ENCODE results near the gene SKAP2. TPM values are rescaled to one million over a fixed set of nuclear protein-coding genes. Genes with fewer than 3 reads are reported as not detected.

SKAP2 gene
- polyA plus RNA-seq, 1 experiment = 2.7 TPM

DNA sequence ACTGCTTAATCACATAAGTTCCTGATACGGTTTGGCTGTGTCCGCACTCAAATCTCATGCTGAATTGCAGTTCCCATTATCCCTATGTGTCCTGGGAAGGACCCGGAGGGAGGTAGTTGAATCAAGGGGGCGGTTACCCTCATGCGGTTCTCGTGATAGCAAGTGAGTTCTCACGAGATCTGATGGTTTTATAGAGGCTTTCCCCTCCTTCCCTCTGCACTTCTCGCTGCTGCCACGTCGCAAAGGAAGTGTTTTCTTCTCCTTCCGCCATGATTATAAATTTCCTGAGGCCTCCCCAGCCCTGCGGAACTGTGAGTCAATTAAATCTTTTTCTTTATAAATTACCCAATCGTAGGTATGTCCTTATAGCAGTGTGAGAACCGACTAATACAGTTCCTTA is 226.2 kb downstream of the SKAP2 start:
- ChIA-PET CTCF (no interaction called here), POLR2A (no interaction called here)
- Histone ChIP-seq H3K4me3 (ENCODE audit: low read depth, low read length) (no peak overlapping the region), H3K36me3 (ENCODE audit: control insufficient read depth, insufficient read depth, low read length) (no peaks in the 10 kb centered on the region), H3K27me3 (ENCODE audit: control insufficient read depth, insufficient read depth, low read length) (no peaks in the 10 kb centered on the region)
- TF ChIP-seq, protein P1, sequence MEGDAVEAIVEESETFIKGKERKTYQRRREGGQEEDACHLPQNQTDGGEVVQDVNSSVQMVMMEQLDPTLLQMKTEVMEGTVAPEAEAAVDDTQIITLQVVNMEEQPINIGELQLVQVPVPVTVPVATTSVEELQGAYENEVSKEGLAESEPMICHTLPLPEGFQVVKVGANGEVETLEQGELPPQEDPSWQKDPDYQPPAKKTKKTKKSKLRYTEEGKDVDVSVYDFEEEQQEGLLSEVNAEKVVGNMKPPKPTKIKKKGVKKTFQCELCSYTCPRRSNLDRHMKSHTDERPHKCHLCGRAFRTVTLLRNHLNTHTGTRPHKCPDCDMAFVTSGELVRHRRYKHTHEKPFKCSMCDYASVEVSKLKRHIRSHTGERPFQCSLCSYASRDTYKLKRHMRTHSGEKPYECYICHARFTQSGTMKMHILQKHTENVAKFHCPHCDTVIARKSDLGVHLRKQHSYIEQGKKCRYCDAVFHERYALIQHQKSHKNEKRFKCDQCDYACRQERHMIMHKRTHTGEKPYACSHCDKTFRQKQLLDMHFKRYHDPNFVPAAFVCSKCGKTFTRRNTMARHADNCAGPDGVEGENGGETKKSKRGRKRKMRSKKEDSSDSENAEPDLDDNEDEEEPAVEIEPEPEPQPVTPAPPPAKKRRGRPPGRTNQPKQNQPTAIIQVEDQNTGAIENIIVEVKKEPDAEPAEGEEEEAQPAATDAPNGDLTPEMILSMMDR (IDR thresholded peaks at IDR 0.05; ENCODE audit: insufficient read depth, low read depth, low read length) = no peak
- no peak for DNase-seq (ENCODE audit: low read depth)

DNA sequence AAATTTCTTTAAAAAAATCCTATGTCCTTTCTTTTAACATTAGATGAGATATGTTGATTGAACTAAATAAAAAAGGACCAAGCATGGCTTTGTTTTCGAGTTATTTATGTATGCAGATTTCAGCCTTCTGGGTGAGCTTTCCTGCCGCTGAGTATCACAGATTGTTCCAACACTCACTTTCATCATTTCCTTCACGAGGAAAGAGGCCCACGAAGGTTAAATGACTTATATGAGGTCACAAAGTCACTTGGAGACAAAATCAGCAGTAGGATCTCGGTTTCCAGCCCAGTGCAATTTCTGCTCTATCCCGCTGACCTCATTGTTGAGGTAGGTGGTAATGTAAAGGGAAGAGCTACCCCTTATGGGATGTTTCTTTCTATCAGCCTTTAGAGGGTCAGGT is 226.8 kb downstream of the SKAP2 start:
- ChIA-PET CTCF (no interaction called here), POLR2A (no interaction called here)
- H3K36me3 ChIP-seq (ENCODE audit: control insufficient read depth, insufficient read depth, low read length) = no peaks in the 10 kb centered on the region

DNA sequence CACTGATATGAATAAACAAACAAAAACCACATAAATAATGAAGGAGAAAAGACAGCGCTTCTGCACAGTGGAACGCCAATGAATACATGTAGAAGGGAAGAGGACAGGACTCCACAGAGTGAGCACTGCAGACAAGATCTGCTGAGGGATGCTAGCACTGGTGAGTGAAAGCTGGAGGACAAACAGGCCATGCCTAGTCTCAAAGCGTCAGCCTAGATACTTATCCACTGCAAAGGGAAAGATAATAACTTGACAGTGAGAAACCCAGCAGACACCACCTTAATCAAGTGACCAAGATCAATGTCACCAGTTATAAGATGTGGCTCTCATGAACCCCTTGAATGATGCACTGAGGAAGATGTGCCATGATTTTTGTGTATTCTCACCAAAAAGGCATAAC is 227.6 kb downstream of the SKAP2 start:
- TF ChIP-seq, protein P1 (IDR thresholded peaks at IDR 0.05; ENCODE audit: insufficient read depth, low read depth, low read length) = no peak
- H3K27me3 ChIP-seq (ENCODE audit: control insufficient read depth, insufficient read depth, low read length) = no peaks in the 10 kb centered on the region
- ChIA-PET POLR2A (no interaction called here), CTCF (interaction anchor here (0.7 to 1.1 kb wide), 2 partner anchors 9 to 345 kb away, joined by 3 to 4 read pairs; partner anchors contain the start of gene SNX10)
- no peaks in the 10 kb centered on the region for H3K36me3 ChIP-seq (ENCODE audit: control insufficient read depth, insufficient read depth, low read length)
- H3K4me3 ChIP-seq (ENCODE audit: low read depth, low read length) = no peak overlapping the region
- no peak for DNase-seq (ENCODE audit: low read depth)

More for the DNA sequence above, 226.8 kb downstream of the SKAP2 start:
- TF ChIP-seq, protein P1 (IDR thresholded peaks at IDR 0.05; ENCODE audit: insufficient read depth, low read depth, low read length) = no peak
- H3K4me3 ChIP-seq (ENCODE audit: low read depth, low read length) = no peak overlapping the region
- DNase-seq (ENCODE audit: low read depth) = no peak
- no peaks in the 10 kb centered on the region for H3K27me3 ChIP-seq (ENCODE audit: control insufficient read depth, insufficient read depth, low read length)

DNA sequence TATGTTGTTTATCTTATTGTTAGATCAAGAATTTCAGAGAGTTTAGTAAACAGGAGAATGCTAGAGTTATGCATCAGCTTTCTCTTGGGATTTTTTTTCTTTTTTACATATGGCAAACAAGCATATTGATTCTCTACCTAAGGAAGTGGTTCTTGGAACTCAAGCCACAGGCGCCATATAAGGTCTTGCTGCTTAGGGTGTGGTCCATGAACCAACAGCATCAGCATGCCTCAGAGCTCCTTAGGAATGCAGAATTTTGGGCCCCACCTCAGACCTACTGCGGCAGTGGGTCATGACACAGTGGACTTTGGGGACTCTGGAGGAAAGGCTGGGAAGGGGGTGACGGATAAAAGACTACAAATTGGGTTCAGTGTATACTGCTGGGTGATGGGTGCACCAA is 230.8 kb downstream of the SKAP2 start:
- ChIA-PET POLR2A (no interaction called here), CTCF (no interaction called here)
- Histone ChIP-seq H3K36me3 (ENCODE audit: control insufficient read depth, insufficient read depth, low read length) (no peaks in the 10 kb centered on the region), H3K27me3 (ENCODE audit: control insufficient read depth, insufficient read depth, low read length) (no peaks in the 10 kb centered on the region), H3K4me3 (ENCODE audit: low read depth, low read length) (no peak overlapping the region)
- no peak for DNase-seq (ENCODE audit: low read depth)
- TF ChIP-seq, protein P1 (IDR thresholded peaks at IDR 0.05; ENCODE audit: insufficient read depth, low read depth, low read length) = no peak

DNA sequence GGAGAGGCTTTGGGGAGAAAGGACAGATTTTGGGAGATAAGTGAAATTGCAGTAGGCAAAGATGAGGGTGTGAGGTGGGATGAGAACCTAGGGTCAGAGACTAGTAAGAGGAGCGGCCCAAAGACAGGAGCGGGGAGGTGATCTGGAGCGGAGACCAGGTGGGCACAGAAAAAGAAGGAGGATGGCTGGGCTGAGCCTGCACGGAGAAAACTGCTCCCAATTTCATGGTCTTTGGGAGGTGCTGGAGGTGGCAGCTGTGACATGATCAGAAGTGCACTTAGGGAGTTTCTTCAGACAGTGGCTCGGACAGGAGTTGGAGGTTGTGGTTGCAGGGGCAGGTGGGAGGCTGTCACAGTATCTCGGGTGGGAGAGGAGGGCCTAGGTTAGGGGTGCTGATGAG is 232.8 kb downstream of the SKAP2 start:
- no peak for DNase-seq (ENCODE audit: low read depth)
- Histone ChIP-seq H3K27me3 (ENCODE audit: control insufficient read depth, insufficient read depth, low read length) (no peaks in the 10 kb centered on the region), H3K4me3 (ENCODE audit: low read depth, low read length) (no peak overlapping the region), H3K36me3 (ENCODE audit: control insufficient read depth, insufficient read depth, low read length) (no peaks in the 10 kb centered on the region)
- TF ChIP-seq, protein P1 (IDR thresholded peaks at IDR 0.05; ENCODE audit: insufficient read depth, low read depth, low read length) = no peak
- CTCF ChIA-PET = no interaction called here
- POLR2A ChIA-PET = no interaction called here
